GM19395 (cell line): ENCODE measurements around the gene CHMP1B.

Source experiments
- ATAC-seq: cut with Tn5 transposase; IDR thresholded peaks from one replicate; pipeline ENCODE4 v1.9.1; 2021; ENCODE audit warnings: mild to moderate bottlenecking, moderate library complexity; ENCODE audit not compliant: unreplicated experiment

CHMP1B gene

DNA sequence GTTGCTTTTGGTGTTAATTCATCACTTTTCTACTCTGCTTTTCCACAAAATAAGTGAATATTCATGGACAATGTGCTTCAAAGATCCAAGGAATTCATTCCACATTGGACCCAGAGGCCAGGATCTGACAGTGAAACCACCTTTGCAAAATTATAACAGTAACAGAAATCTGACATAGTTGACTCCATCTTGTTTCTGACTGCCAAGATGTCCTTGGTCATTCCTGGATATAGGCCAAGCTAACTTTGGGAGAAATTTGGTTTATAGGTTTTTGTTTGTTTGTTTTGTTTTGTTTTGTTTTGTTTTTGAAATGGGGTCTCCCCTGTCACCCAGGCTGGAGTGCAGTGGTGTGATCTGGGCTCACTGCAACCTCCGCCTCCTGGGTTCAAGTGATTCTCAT is 46.6 kb downstream of the CHMP1B start:
- ATAC-seq = no peak

DNA sequence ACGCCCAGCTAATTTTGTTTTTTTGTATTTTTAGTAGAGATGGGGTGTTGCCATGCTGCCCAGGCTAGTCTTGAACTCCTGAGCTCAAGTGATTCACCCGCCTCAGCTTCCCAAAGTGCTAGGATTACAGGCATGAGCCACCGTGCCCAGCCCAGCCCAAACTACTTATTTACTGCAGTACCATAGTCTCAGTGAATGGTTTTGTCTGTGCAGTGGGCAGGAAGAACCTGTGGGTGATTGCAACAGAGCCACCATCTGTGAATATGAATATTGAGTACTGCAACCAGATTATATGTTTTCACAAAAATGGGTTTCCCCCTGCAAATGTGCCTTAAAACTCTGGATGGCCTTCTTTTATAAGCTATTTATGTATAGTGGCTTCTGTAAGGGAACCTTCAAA is 47.9 kb downstream of the CHMP1B start:
- ATAC-seq = no peak

DNA sequence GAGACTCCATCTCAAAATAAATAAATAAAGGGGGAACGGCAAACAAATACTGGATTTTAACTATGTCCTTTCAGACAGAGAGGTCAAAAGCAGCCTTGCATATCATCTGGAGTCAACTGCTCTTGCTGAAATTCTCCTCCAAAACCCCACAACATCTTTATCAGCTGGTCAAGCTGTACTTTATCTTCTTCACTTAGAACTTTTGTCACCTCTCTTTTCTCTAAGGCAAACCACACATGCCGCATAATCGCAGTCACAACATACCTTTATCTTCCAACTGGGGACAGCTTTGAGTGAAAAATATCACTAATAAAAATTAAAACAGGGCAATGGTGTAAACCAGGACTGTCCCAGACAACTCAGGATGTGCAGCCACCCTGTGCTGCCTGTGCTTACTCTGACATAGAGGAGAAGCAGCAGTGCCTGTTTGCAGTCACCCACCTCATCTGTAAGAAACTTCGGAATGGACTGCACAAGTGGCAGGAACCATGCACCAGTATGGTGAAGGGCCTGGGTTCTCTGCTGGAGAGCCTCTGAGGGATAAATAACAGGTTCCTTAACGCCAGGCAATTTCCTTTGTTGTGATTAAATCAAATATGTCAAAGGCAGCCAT is 50.7 kb downstream of the CHMP1B start:
- ATAC-seq = no peak

DNA sequence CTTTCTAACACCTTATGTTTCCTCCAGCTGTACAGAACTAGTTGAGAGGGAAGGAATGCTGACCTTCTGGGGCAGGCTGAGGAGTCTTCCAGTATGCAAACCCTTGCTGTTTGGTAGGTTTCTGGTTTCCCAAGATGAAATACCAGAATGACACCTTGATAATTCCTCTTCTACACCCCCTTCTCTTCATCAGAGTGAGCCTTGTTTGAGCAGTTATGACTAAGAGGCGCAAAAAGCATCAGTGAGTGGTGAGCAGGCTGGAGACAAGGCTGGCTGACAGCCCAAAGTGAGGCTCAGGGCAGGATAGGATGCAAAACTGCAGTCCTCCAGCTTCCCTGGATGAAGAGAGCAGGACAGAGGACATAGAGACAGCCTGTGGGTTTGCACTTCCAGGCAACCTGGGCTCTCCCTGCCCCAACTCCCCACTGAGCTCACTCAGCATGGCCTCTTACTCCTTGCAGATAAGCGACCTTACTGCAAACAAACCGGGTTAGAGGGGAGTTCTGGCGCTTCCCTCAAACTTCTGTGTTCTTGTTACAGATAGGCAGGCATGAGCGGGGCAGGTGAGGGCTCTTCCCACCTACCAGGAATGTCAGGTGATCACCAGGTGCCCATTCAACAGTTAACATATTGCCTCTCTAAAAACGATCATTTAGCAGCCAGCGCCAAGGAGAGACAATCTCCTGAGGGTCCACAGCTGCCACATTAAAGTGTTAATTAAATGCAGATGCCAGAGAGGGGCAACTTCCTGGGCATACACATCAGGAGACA is 51.5 kb downstream of the CHMP1B start:
- ATAC-seq = no peak
